Measurements from ENCODE around the gene CCL4L2.
"Not testable (repeated sequence)": the region's sequence is repeated elsewhere in the genome, so short reads cannot be mapped to it uniquely, and the experiment has no call there.

- TF ChIP-seq, protein P1, sequence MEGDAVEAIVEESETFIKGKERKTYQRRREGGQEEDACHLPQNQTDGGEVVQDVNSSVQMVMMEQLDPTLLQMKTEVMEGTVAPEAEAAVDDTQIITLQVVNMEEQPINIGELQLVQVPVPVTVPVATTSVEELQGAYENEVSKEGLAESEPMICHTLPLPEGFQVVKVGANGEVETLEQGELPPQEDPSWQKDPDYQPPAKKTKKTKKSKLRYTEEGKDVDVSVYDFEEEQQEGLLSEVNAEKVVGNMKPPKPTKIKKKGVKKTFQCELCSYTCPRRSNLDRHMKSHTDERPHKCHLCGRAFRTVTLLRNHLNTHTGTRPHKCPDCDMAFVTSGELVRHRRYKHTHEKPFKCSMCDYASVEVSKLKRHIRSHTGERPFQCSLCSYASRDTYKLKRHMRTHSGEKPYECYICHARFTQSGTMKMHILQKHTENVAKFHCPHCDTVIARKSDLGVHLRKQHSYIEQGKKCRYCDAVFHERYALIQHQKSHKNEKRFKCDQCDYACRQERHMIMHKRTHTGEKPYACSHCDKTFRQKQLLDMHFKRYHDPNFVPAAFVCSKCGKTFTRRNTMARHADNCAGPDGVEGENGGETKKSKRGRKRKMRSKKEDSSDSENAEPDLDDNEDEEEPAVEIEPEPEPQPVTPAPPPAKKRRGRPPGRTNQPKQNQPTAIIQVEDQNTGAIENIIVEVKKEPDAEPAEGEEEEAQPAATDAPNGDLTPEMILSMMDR (conservative IDR thresholded peaks at IDR 0.05; ENCODE audit: low read length) = not testable (repeated sequence)
- TF ChIP-seq EZH2phosphoT487 (IDR thresholded peaks at IDR 0.05; ENCODE audit: borderline replicate concordance) = not testable (repeated sequence)
Observed at GRCh38 chr17:36242046-36242445, 31.2 kb downstream of the CCL4L2 start.
